ENCODE measurements around the gene MRPL54. TPM values are rescaled to one million over a fixed set of nuclear protein-coding genes. Genes with fewer than 3 reads are reported as not detected.

MRPL54 gene
- total RNA-seq, 2 donors from 2014 or later, result 78.9 to 86.0 TPM

DNA sequence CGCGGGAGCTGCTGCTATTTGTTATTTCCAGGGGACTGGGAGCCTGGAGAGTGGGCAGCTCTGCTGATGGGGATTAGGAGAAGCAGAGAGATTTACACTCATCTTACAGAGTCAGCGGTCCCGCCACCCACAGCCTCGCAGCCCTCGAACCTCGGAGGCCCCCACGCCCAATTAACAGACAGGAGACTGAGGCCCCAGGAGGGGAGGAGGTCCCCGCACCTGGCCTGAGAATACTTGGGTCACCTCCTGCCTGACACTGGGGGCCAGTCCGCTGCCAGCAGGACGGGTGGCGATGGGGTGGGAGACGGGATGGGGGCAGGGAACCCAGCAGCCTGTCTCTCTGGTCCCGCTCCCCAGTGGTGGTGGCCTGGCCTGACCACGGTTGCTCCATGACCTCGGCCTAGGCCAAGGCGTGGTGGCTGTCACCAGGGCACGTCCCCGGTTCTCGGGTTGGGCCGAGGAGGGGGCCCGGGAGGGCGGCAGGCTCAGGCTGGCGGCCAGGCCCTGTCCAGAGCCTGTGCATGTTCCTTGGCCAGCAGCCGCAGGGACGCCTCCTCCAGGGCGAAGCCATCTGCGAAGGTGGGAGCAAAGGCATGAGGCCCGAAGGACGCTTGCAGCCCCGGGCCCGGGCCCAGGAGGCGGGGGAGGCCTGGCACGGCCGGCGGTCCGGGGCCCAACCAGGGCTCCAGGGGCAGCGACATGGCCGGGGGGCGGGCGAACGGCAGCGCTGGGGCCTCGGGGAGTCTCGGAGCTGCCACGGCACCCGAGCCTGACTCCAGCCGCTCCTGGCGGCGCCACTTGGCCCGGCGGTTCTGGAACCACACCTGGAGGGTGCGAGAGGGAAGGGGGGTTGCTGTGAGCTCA, 7.9 kb downstream of the MRPL54 start:
- Histone ChIP-seq H3K27me3 (no peaks in the 10 kb centered on the region), H3K4me3 (no peak overlapping the region), H3K9me3 (no peaks in the 10 kb centered on the region), H3K27ac (no peak overlapping the region), H3K4me1 (no peaks in the 10 kb centered on the region), H3K36me3 (replicated peaks in 1 of 2; ENCODE audit: insufficient read depth in 1 of 2, low read depth in 2 of 2) (peaks cover 0 to 5% of the 10 kb centered on the region in 2 donors)
- no peak for TF ChIP-seq POLR2A (IDR thresholded peaks at IDR 0.05)
- TF ChIP-seq CTCF (IDR thresholded peaks at IDR 0.05), result no peak
- intact Hi-C loops (cut with DNase I), result no loop called here
- DNase-seq (no peak), ATAC-seq (no peak)
- WGBS, 2 donors, result 79 to 80% methylated on average over 18 to 35 of the region's 53 CpGs

DNA sequence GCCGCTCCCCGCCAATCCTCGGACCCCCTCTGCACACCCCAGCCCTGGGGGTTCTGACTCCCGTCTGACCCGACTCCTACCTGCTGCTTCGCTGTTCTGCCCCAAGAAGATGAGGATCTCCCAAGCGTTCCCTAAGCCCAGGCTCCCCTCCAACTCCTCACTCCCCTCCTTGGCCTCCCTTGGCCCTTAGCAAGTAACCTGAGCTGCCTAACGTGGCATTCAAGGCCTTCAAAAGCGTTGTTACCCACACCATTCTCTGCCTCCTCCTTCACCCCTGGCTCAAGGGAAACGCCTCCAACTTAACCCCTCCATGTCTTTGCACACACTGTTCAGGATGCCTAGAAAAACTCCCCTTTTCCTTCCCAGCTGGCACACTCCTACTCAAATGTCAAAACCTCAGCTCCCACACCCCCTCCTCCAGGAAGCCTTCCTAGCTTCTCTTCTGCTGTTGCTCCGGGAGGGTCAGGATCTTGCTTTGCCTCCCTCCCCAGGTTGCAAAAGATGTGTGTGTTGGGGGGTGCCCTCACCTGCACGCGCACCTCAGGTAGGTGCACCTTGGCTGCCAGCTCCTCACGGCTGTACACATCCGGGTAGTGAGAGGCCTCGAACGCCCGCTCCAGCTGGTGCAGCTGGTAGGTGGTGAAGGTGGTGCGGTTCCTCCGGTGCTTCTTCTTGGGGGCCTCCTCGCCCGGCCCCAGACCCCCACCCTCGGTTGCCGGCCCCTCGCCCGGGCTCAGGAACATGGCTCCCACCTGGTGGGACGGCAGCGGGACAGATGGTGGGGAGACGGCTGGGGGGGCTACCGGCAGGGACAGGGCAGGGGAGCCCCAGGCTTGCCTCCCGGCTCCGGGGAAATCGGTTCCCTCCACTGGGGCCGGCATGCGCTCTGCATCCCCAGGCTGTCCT, 8.8 kb downstream of the MRPL54 start:
- 68 to 82% methylated on average over 20 to 25 of the region's 35 CpGs for WGBS, 2 donors
- H3K9me3 ChIP-seq, result no peaks in the 10 kb centered on the region
- H3K36me3 ChIP-seq (replicated peaks in 1 of 2; ENCODE audit: insufficient read depth in 1 of 2, low read depth in 2 of 2), result peaks cover 0 to 4% of the 10 kb centered on the region in 2 donors
- no peaks in the 10 kb centered on the region for H3K4me1 ChIP-seq
- H3K27me3 ChIP-seq, result no peaks in the 10 kb centered on the region
- ATAC-seq (no peak), DNase-seq (no peak)
- no peak for TF ChIP-seq CTCF (IDR thresholded peaks at IDR 0.05)
- no peak for TF ChIP-seq POLR2A (IDR thresholded peaks at IDR 0.05)
- intact Hi-C loops (cut with DNase I), result no loop called here
- no peak overlapping the region for H3K4me3 ChIP-seq
- no peak overlapping the region for H3K27ac ChIP-seq

DNA sequence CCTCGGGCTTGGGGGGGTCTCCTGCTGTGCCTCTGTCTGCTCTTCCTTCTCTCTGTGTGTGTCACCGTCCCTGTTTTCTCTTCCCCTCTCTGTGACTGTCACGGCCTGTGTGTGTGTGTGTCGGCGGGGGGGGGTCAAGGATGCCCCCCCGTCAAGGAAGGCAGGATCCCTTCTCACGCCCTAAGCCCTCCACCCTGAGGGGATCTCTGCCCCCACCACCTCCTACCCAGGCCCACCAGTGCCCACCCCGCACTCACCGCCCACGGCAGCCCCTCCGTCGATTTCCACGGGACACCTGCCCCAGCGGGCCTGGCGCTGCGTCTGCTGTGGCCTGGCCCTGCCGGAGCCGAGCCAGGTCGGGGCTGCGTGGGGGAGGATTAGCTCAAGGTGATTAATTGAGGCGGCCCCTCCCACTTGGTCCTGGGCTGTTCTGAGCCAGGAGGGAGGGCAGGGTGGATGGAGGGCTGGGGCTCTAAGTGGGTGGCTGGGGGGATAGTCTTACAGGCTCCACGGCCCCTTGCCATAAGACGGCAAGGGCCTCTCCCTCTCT, 9.5 kb downstream of the MRPL54 start, which contains the start of gene RAX2:
Gene RAX2 (minus strand): TSS at position 323 of the 550 bp plus-strand sequence. CDS start 486 bp downstream, outside the sequence.
- ATAC-seq (no peak), DNase-seq (no peak)
- no peak for TF ChIP-seq POLR2A (IDR thresholded peaks at IDR 0.05)
- H3K36me3 ChIP-seq (replicated peaks in 1 of 2; ENCODE audit: insufficient read depth in 1 of 2, low read depth in 2 of 2), result no peaks in the 10 kb centered on the region
- H3K9me3 ChIP-seq, result no peaks in the 10 kb centered on the region
- H3K27ac ChIP-seq, result no peak within 1 kb of the TSS
- H3K27me3 ChIP-seq, result no peaks in the 10 kb centered on the region
- H3K4me3 ChIP-seq, result no peak within 1 kb of the TSS
- no peaks in the 10 kb centered on the region for H3K4me1 ChIP-seq
- intact Hi-C loops (cut with DNase I), result no loop called here
- 31 to 53% methylated on average over 8 to 22 of the region's 23 CpGs for WGBS, 2 donors

DNA sequence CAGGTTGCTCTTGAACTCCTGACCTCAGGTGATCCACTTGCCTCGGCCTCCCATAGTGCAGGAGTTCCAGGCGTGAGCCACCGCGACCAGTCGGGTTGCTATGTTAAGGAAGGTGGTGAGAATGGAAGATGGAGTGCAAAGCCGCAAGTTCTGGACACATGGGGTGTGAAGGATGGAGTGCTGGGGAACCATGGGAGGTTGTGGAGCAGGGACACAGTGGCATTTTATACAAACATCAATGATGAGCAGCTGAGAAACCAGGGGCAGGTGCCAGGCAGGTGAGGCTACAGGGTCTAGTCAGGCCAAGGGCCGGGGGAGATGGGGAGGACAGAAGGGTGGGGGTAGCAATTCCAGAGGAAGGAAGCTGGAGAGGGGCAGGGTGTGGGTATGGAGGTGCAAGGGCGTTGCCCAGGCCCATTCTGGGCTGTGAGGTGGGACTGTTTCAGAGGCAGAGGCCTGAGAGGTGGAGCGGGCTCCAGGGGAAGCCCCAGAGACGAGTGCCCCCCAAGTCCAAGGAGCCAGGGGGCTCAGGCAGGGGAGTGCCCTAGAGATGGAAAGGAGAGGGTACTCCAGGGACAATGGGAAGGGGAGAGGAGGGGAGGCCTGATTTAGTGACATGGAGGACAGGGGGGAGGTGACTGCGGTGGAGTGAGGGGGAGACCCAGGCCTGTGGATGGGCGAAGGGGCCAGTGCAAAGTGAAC, 11.5 kb downstream of the MRPL54 start:
- no peak overlapping the region for H3K4me3 ChIP-seq
- no peaks in the 10 kb centered on the region for H3K4me1 ChIP-seq
- no peaks in the 10 kb centered on the region for H3K36me3 ChIP-seq (replicated peaks in 1 of 2; ENCODE audit: insufficient read depth in 1 of 2, low read depth in 2 of 2)
- DNase-seq, result no peak
- H3K27me3 ChIP-seq, result no peaks in the 10 kb centered on the region
- 80% methylated on average over 11 to 12 of the region's 12 CpGs for WGBS, 2 donors
- H3K27ac ChIP-seq, result no peak overlapping the region
- no peaks in the 10 kb centered on the region for H3K9me3 ChIP-seq
- no peak for ATAC-seq
- no peak for TF ChIP-seq CTCF (IDR thresholded peaks at IDR 0.05)
- no peak for TF ChIP-seq POLR2A (IDR thresholded peaks at IDR 0.05)
- intact Hi-C loops (cut with DNase I), result no loop called here
